Dedifferentiated amniotic fluid mesenchymal stem cell (primary cell): Measurements from ENCODE around the gene GREB1L.

Experiments
- DNase-seq: peaks from one replicate; pipeline ENCODE4 v3.0.0-alpha.2; 2016; ENCODE audit errors: extremely low spot score

Gene GREB1L

GRCh38 chr18:21449367-21450290 is 207.6 kb downstream of the GREB1L start:
- no peak for DNase-seq

- DNase-seq = no peak
These were observed 208.5 kb downstream of the GREB1L start for GRCh38 chr18:21450503-21450902.

DNA sequence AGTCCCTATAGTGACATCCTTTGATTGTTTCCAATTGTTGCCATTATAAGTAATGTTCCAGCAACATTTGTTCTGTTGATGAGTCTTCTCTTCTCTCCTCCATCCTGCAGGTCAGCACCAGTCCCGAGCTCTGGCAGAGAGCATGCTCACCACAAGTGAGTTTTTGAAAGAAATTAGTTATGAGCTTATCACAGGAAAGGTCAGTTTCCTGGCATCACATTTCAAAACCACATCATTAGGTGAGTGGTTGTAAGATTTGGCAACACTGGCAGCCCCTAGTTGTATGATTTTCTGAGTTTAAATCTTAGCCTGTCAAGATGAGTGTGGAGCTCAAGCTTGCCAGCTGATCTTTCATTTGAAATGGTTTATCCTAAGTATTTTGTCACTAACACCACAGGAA is 208.9 kb downstream of the GREB1L start:
- DNase-seq = no peak

GRCh38 chr18:21451851-21452250 is 209.8 kb downstream of the GREB1L start:
- DNase-seq = no peak

GRCh38 chr18:21452276-21452780 is 210.3 kb downstream of the GREB1L start:
- DNase-seq = no peak

GRCh38 chr18:21452796-21453510 is 210.9 kb downstream of the GREB1L start:
- no peak for DNase-seq

DNA sequence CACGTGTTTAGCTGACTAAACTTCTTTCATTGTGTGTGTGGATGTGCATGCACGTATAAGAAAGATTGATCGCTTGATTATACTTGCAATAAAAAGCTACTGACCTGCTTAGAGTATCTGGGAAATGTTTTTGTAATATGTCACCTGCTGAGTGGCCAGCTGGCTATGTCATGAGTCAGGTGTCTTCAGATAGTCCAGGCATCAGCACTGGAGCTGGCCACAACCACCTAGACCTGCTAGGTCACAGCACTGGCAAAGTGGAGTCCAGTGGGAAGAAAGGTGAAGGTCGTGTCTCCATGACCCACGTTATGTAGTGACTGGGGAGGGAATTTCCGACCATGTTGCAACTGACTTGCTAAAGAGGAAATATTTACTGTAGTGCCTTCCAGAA is 211.5 kb downstream of the GREB1L start:
- no peak for DNase-seq

DNA sequence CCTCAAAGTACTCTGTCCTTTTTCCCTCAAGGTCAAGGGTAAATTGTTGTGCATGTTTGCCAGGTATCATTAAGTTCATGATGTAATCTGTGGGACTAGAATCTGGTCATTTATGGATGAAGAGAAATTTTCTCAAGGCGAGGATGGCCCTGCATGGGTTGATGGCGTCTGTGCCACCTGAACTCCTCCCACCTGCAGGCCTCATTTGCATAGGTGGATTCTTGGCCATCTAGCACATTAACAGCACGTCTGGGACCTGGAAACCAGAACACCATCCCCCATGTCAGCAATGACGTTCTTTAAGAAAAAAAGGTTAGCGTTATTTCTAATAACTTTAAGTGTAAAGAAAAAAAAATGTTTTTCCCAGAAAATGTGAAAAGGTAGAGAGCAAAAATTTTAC is 212.7 kb downstream of the GREB1L start:
- no peak for DNase-seq

DNA sequence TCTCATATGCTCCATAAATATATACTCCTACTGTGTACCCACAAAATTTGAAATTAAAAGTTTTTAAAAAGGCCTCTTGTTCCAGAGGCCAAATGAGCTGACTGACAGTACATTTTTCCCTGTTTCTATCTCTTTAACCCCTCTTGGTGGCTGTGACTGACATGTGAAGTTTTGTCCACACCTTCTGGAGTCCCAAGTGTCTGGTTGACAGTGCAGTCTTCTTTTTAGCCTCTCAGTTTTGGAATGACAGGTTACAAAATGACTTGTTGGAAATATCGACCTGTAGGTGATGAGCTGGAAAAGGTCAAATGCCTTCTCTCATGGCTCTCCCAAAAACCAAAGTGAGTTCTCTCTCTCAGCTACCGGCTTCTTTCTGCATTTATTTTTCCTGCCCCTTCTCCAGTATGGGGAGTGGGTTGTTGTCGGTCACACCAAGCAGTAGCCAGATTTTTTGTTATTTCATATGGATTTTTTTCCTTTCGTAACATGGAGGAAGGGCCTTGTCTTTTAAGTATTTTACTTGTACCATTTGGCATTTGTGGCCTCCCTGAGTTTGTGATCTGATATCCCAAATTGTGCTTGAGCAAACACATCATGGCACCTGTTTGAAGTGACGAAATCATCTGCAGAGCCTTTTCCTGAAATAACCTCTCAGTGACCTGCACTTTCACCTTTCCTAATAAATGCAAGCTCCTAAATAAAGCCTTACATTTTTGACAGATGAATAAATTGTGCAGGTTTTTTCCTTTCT is 214.6 kb downstream of the GREB1L start:
- no peak for DNase-seq

DNA sequence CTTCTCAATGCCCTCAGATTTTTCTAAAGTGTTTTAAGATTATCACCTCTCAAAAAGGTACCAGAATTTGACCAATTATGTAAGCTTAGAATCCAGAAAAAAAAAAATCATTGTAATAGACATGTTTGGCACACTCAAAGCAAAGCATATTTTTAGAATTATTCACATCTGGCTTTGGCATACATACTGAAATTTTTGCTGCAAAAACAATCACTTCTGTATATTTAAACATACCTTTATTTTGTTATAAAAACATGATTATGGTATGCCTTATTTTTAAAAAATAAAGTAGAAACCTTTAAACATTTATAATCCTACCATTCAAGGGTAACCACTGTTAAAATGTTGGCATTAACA is 215.1 kb downstream of the GREB1L start:
- no peak for DNase-seq

GRCh38 chr18:21458310-21458709 is 216.3 kb downstream of the GREB1L start:
- DNase-seq = no peak

GRCh38 chr18:21458788-21459187 is 216.8 kb downstream of the GREB1L start:
- DNase-seq = no peak

GRCh38 chr18:21459706-21460286 is 217.8 kb downstream of the GREB1L start:
- DNase-seq = no peak

DNA sequence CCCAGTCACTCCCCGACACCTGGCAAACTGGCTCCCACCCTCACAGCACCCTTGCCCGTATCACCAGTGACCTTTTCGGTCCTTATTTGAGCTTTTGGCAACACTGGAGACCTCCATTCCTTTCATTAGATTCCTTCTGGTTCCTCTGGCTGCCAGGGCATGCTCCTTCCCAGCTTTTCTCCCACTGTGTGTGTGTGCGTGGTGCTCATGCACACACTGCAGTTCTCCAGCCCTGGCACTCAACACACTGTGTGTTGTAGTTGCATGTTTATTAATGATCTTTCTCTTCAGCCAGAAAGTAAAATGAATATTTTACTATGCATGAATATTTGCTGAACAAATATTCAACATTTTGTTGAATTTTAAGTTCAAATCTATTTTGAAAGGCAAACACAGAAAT is 219.4 kb downstream of the GREB1L start:
- no peak for DNase-seq

GRCh38 chr18:21463718-21464117 is 221.7 kb downstream of the GREB1L start:
- DNase-seq = no peak

DNA sequence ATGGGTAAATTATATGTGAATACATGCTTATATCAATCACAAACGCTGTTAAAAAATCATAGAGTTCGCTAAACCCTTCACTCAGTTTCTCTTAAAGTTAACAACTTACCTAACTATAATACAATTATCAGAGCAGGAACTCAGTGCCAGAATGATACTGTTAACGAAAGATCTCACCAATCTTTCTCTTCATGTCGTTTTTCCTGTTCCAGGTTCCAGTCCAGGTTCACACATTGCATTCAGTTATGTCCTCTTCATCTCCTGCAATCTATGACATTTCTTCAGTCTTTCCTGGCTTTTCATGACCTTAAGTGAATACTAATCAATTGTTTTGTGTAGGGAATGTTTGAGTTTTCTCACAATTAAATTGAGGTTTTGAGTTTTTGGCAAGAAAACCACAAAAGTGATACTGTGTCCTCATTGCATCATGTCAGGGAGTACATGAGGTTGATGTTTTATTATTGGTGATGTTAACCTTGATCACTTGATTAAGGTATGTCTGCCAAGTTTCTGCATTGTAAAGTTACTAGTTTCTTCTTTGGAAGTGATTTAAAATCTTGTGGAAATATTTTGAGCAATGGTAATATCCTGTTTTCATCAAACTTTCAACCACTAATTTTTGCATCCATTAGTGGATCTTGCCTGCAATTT is 226.6 kb downstream of the GREB1L start:
- DNase-seq = no peak

- DNase-seq = no peak
These were observed 230.7 kb downstream of the GREB1L start for GRCh38 chr18:21472741-21473140.

GRCh38 chr18:21474621-21475020 is 232.6 kb downstream of the GREB1L start:
- DNase-seq = no peak

DNA sequence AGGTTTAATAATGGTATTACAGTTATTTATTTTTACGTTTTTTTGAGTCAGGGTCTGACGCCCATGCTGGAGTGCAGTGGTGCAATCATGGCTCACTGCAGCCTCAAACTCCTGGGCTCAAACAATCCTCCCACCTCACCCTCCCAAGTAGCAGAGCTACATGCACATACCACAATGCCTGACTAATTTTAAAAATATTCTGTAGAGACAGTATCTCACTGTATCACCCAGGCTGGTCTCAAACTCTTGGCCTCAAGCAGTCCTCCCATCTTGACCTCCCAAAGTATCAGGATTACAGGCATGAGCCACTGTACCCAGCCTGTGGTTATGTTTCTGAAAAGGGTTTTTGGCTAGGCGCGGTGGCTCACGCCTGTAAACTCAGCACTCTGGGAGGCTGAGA is 237.7 kb downstream of the GREB1L start:
- DNase-seq = no peak

GRCh38 chr18:21481739-21482138 is 239.7 kb downstream of the GREB1L start:
- no peak for DNase-seq

DNA sequence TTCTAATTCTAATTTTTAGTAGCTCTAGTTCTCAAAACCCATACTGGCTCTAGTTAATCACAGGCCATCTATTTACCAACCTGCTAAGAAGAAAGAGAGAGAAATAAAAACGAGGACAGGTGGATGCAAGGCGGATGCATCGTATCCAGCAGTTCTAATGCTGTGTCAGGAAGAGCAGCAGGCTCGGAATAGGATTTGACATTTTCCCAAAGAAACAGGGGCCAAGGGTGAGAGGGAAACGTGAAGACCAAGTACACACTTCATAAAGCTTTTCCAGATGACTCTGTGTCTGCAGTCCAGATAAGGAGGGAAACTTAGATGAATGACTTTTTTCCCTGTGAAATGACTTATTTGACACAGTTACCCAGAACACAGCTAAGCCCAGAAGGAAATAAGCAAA is 241.0 kb downstream of the GREB1L start:
- DNase-seq = no peak
